Stimulated activated CD4-positive, alpha-beta T cell treated with anti-CD3 and anti-CD28 coated beads, Interleukin-2, amount 100 ng/mL, for 48 hours (primary cell): ENCODE measurements around the gene UNC5B.
"Not testable (repeated sequence)": the region's sequence is repeated elsewhere in the genome, so short reads cannot be mapped to it uniquely, and the experiment has no call there.

Experiments used
- DNase-seq, 2 donors: peaks; one replicate each; pipeline ENCODE4 v3.0.0-alpha.2; 2020

The UNC5B gene

DNA sequence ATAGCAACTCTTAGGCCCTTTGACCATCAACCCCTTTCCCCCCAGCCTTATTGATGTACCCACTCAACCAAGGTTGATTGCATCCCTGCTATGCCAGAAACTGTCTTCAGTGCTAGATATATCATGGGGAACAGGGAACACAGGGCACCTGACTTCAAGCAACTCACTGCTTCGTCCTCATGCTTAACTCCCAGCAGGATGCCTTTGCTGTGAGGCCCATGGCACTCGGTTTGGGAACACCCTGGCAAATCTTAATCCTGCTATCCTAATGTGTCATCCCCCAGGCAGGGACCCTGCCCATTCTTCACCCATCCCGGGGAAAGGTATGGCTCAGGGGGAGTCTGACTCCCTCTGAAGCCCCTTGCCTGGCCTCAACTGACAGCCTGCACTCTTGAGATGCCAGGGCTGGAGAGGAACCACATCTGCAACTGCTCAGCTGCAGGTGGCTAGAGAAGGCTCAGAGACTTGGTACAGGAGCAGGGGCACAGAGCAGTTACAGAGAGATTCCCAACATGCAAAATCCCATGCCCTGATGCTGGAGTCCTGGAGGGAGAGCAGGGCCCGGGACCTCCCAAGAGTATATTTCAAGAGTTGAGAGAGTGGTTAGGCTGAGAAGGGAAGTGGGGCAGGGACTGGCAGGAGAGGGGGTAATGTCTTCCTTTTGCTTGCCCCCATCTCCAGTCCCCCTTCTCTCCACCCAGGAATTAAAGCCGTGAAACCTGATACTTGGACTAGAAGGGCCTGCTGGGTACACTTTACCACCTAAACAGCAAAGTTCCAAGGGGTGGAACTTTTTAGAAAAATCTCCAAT lies 2.4 kb upstream of the UNC5B start:
- DNase-seq: no peak

DNA sequence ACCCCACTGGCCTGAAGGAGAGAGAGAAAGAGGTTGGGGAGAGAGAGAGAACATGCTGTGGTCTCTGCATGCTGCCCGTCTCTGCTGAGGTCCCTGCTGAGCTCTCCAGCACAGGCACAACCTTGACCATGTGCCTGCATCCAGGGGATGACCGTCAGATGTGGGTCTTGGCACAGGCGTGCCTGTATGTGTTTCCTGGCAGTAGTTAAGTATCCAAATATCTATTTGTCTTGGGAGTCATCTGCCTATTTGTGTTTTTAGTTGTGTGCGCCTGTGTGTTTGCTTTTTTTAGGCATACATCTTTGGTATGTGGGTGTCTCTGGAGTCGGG lies 1.9 kb upstream of the UNC5B start:
- DNase-seq: no peak

DNA sequence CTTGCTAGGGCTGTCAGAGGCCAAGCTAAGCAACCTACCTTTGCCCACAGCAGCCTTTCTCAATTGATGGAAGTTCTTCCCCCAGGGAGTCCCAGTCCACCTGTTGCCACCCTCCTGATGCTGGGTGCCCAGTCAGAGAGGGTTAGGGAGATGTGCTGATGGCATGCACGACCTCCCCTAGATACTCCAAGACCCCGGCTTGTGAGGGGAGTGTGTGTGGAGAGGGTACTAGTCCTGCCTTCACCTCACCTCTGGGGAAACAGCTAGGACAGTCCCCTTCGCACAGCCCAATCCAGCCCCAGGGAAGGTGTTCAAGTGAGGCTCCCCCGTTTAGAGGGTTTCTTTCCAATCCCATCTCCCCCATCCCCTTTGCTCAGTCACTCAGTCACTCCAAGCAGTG lies 1.3 kb upstream of the UNC5B start:
- no peak for DNase-seq

DNA sequence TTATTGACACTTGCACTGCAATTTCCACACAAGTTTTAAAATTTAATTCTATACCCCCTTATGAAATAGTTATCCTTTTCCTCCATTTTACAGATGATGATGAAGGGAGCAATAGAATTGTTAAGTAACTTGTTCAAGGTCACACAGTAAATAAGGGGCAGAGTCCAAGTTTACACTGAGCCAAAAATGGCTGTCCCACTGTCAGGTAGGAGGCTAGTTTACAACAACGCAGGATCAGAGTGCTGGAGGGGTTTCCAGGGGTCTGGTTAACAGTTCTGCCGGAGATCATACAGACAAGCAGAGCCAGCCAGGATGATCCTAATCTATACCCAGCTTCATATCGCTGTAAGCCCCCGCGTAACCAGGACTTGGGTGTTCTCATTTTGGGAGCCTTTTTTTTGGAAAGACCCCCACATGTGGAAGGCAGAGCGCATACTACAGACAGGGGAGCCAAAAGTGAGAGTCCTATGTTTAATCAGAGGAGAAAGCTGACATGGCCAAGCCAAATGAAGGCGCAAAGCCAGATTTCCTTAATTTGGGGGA lies 524 bp upstream of the UNC5B start:
- DNase-seq: no peak

DNA sequence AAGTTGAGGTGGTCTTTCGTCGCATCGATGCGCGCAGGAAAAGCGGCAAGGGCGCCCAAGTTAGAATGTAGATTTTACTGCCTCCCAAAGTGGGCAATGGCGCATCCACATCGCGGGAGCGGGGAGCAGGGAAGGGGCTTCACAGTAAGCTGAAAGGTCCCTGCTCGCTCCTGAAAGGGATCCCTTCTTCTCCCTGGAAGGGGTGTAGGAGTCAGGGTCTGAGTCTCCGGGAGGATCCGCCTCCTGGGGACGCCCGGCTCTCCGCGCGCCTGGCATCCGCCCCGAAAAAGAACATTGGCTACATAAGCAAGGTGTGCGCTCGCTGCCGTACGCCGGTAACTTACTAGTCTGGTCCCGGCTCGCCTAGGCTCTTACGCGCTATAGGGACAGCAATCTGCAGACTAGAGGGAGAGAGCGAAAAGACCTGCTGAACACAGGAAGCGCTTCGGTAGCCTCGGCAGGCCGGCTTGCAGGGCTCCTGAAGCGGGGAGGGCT lies 804 bp downstream of the UNC5B start:
- peak in 1 of 2 donors; percentile 18 for DNase-seq

DNA sequence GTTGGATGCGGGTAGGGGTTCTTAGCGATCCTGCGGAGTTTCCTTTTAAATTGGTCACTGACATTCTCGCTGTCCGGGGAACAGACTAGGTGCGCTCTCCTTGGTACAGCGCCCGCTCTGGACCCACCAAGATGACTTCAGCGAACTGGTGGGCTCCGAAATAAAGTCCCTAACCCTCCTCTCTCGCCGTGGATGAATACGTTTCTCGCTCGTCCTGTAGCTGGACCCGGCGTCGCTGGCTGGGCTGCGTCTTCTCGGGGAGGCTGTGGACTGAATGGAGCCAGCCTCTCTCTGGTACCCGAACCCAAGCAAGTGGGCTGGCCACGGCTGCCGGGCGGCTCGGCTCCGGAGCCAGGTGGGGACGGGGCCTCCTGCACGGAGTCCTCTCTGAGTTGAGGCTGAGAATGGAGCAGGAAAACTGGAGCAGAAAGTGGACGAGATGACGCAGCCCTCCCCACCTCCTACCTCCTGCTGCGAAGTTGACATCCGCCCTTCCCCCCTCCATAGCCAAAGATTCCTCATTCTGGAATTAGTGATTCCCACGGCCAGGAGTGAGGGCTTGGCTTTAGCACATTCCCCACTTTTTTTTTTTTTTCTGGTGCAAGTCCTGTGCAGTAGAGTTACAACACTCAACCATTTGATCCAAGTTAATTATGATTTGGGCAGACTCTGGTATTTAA lies 1.5 kb downstream of the UNC5B start:
- DNase-seq: no peak

GRCh38 chr10:71214641-71215559 lies 2.5 kb downstream of the UNC5B start:
- DNase-seq: no peak

DNA sequence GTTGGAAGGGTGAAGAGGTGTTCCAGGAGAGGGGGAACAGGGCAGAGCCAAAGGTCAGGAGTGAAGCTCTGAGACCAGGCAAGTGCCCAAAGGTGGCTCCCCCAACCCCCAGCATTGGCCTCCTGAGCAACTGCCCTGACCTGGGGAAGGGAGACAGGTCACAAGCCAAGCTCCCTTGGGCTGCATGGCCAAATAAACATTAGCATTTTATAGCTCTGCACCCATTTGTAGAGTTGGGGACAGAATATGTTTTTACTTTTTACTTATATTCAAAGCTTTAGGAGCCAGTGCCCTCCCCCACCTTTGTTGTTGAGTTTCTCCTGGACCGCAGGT lies 4.0 kb downstream of the UNC5B start:
- DNase-seq: no peak

DNA sequence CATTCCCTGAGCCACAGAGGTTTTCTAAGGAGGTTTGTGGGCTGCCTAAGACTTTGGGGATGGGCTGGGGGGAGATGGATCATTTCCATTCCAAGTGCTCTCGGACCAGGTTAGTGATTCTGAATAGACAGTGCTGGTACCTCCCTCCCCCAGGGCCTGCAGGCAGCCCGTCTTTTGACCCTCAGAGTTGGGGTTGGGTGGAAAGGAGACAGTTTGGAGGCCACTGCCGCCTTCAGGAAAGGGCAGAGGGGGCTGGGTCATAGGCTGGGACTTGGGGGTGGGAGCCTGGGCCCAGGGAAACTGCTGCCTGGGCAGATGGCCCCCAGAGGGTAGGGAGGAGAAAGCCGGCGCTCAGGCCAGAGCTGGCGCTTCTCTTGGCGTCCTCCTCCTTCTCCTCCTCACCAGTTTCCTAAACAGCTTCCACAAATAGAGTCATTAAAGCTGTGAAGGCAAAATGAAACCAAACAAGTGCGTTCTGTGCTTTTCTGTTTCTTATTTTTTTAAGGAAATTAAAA lies 4.4 kb downstream of the UNC5B start:
- no peak for DNase-seq

- DNase-seq: no peak
Observed at GRCh38 chr10:71217266-71218045, 5.1 kb downstream of the UNC5B start.

- DNase-seq: no peak
Observed at GRCh38 chr10:71218046-71218650, 5.8 kb downstream of the UNC5B start.

DNA sequence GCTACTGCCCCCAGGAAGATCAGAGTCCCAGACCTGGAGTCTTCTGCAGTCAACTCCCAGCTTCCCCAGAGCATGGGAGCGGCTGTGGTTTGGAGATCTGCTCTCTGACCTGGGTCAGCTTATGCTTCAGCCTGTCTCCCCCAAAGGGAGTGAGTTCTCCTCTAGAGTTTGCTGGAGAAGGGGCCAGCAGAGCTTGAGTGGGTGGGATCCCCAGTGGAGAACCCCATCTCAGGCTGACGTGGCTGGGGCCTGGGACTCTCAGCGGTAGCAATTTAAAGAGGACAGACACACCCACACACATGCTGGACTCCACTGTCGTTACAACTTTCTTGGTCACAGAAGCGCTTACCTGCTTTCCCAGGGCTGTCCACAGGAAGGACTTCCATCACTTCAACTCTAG lies 6.3 kb downstream of the UNC5B start:
- DNase-seq: no peak

- DNase-seq: not testable (repeated sequence)
Observed at GRCh38 chr10:71219236-71219917, 7.0 kb downstream of the UNC5B start.

- no peak for DNase-seq
Observed at GRCh38 chr10:71219918-71220688, 7.7 kb downstream of the UNC5B start.

- no peak for DNase-seq
Observed at GRCh38 chr10:71220689-71221540, 8.5 kb downstream of the UNC5B start.

DNA sequence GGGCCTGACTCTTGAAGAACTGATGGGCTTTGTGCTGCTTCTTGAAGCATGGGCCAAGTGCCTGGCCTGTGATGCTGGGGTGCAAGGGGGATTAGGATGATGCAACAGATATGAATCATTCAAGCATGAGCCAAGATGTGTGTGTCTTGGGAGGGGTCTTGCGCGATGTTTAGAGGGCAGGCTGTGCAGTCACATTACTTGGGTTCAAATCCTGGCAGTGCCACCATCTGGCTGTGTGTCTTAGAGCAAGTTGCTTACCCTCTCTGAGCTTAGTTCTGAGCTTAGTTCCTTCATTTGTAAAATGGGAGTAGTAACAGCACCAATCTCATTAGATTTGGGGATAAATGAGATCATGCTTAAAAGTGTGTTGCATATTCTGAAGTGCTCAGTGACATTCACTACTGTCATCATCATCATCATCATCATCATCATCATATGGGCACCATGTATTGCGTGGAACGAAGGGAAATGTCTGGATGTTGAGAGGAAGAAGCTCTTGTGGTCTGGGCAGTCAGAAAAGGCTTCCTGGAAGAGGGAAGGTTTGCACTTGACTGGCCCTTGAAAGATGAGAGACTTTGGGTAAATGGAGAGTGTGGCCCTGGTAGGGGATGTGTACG lies 9.3 kb downstream of the UNC5B start:
- DNase-seq: no peak

DNA sequence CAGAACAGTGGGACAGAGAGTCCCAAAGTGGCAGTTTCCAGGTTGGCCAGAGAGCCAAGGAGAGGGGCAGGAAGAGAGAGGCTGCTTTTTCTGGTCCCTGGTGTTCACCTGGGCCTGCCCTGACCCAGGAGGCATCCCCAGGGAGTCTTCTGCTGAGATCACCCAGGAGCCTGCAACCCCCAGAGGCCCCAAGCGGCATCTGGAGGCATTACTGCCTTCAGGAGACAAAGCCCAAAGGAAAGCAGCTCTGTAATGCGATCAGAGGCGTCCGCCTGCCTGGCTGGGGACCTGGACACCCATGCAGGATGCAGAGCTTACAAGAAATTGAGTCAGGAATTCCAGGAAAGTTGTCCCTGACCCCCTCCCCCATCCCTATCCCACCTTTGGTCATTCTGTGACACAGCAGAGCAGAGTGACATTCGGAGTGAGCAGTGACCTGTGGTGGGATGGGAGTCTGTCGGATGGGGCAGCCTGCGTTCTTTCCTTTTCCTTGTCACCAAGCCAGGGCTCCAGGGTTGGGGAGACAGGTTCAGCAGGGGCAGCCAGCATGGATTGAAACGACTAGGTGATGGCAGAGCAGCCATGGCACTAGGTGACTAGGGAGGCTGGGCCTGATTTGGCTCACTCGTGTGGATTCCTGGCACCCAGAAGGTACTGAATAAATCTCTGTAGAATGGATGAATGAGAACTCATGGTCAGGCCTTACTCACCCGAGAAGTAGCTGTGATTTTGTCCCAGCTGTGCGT lies 10.4 kb downstream of the UNC5B start:
- DNase-seq: no peak
